ENCODE results near the gene COL3A1. TPM values are rescaled to one million over a fixed set of nuclear protein-coding genes. Genes with fewer than 3 reads are reported as not detected.

COL3A1 gene
- total and polyA plus RNA-seq, 4 experiments from 2014 or later: not detected

GRCh38 chr2:188976545-188977268 lies 2.5 kb downstream of the COL3A1 start:
- CTCF ChIA-PET (ENCODE audit: partially characterized antibody): no interaction called here
- no peak overlapping the region for H3K4me3 Mint-ChIP-seq

GRCh38 chr2:188977317-188977716 lies 3.1 kb downstream of the COL3A1 start:
- POLR2A ChIA-PET (ENCODE audit: partially characterized antibody): no interaction called here
- DNase-seq: no peak
- intact Hi-C loops (cut with micrococcal nuclease): no loop called here
- Mint-ChIP-seq H3K4me3 (no peak overlapping the region), H3K27me3 (peaks cover 0 to 2% of the 10 kb centered on the region in 2 donors), H3K4me1 (peaks cover 0 to 7% (median 4%) of the 10 kb centered on the region in 4 donors), H3K36me3 (no peaks in the 10 kb centered on the region), H3K9me3 (no peaks in the 10 kb centered on the region), H3K27ac (no peak overlapping the region)
- H3K27me3 ChIP-seq (ENCODE audit: insufficient read depth, low read length): no peaks in the 10 kb centered on the region
- H3K36me3 ChIP-seq (ENCODE audit: insufficient read depth, low read length): no peaks in the 10 kb centered on the region
- no peak overlapping the region for H3K27ac ChIP-seq (ENCODE audit: low read depth, low read length)
- CTCF ChIA-PET (ENCODE audit: partially characterized antibody): no interaction called here
- no peaks in the 10 kb centered on the region for H3K9me3 ChIP-seq (ENCODE audit: control insufficient read depth in 1 of 2, low read length in 2 of 2)
- H3K4me3 ChIP-seq (ENCODE audit: low read length in 2 of 2): no peak overlapping the region
- no peaks in the 10 kb centered on the region for H3K4me1 ChIP-seq (ENCODE audit: insufficient read depth, low read length)

More at GRCh38 chr2:188976545-188977268, 2.5 kb downstream of the COL3A1 start:
- DNase-seq: no peak
- Mint-ChIP-seq H3K27me3 (peaks cover 0 to 2% of the 10 kb centered on the region in 2 donors), H3K27ac (no peak overlapping the region), H3K9me3 (no peaks in the 10 kb centered on the region), H3K36me3 (no peaks in the 10 kb centered on the region), H3K4me1 (peaks cover 0 to 7% (median 4%) of the 10 kb centered on the region in 4 donors)
- Histone ChIP-seq H3K9me3 (ENCODE audit: control insufficient read depth in 1 of 2, low read length in 2 of 2) (no peaks in the 10 kb centered on the region), H3K27me3 (ENCODE audit: insufficient read depth, low read length) (no peaks in the 10 kb centered on the region), H3K4me3 (ENCODE audit: low read length in 2 of 2) (no peak overlapping the region), H3K4me1 (ENCODE audit: insufficient read depth, low read length) (no peaks in the 10 kb centered on the region), H3K36me3 (ENCODE audit: insufficient read depth, low read length) (no peaks in the 10 kb centered on the region), H3K27ac (ENCODE audit: low read depth, low read length) (no peak overlapping the region)
- POLR2A ChIA-PET (ENCODE audit: partially characterized antibody): no interaction called here
- intact Hi-C loops (cut with micrococcal nuclease): no loop called here

- no peaks in the 10 kb centered on the region for H3K9me3 Mint-ChIP-seq
Observed at GRCh38 chr2:188978291-188979081, 4.3 kb downstream of the COL3A1 start.

GRCh38 chr2:188979187-188980114 lies 5.3 kb downstream of the COL3A1 start:
- H3K9me3 Mint-ChIP-seq: no peaks in the 10 kb centered on the region
- POLR2A ChIA-PET (ENCODE audit: partially characterized antibody): no interaction called here

More at GRCh38 chr2:188978291-188979081, 4.3 kb downstream of the COL3A1 start:
- Mint-ChIP-seq H3K27me3 (no peaks in the 10 kb centered on the region), H3K4me3 (peak overlapping the region in 2 of 8 donors; percentile 10 to 31), H3K4me1 (peaks cover 0 to 7% (median 4%) of the 10 kb centered on the region in 4 donors), H3K36me3 (no peaks in the 10 kb centered on the region), H3K27ac (no peak overlapping the region)
- Histone ChIP-seq H3K36me3 (ENCODE audit: insufficient read depth, low read length) (no peaks in the 10 kb centered on the region), H3K27ac (ENCODE audit: low read depth, low read length) (no peak overlapping the region), H3K4me1 (ENCODE audit: insufficient read depth, low read length) (no peaks in the 10 kb centered on the region), H3K27me3 (ENCODE audit: insufficient read depth, low read length) (no peaks in the 10 kb centered on the region), H3K4me3 (ENCODE audit: low read length in 2 of 2) (no peak overlapping the region), H3K9me3 (ENCODE audit: control insufficient read depth in 1 of 2, low read length in 2 of 2) (no peaks in the 10 kb centered on the region)
- DNase-seq: no peak
- intact Hi-C loops (cut with micrococcal nuclease): no loop called here
- CTCF ChIA-PET (ENCODE audit: partially characterized antibody): no interaction called here
- POLR2A ChIA-PET (ENCODE audit: partially characterized antibody): no interaction called here

GRCh38 chr2:188983427-188984064 lies 9.4 kb downstream of the COL3A1 start:
- H3K4me1 Mint-ChIP-seq: peaks cover 0 to 5% (median 3%) of the 10 kb centered on the region in 4 donors
- H3K9me3 Mint-ChIP-seq: no peaks in the 10 kb centered on the region
- H3K27me3 Mint-ChIP-seq: no peaks in the 10 kb centered on the region
- H3K36me3 Mint-ChIP-seq: no peaks in the 10 kb centered on the region
- Histone ChIP-seq H3K27me3 (ENCODE audit: insufficient read depth, low read length) (no peaks in the 10 kb centered on the region), H3K4me3 (ENCODE audit: low read length in 2 of 2) (no peak overlapping the region), H3K36me3 (ENCODE audit: insufficient read depth, low read length) (no peaks in the 10 kb centered on the region), H3K4me1 (ENCODE audit: insufficient read depth, low read length) (no peaks in the 10 kb centered on the region), H3K9me3 (ENCODE audit: control insufficient read depth in 1 of 2, low read length in 2 of 2) (no peaks in the 10 kb centered on the region), H3K27ac (ENCODE audit: low read depth, low read length) (no peak overlapping the region)
- intact Hi-C loops (cut with micrococcal nuclease): no loop called here
- H3K27ac Mint-ChIP-seq: no peak overlapping the region
- no peak for DNase-seq
- H3K4me3 Mint-ChIP-seq: no peak overlapping the region
- CTCF ChIA-PET (ENCODE audit: partially characterized antibody): no interaction called here
- POLR2A ChIA-PET (ENCODE audit: partially characterized antibody): no interaction called here

More at GRCh38 chr2:188979187-188980114, 5.3 kb downstream of the COL3A1 start:
- CTCF ChIA-PET (ENCODE audit: partially characterized antibody): no interaction called here
- no peaks in the 10 kb centered on the region for H3K4me1 ChIP-seq (ENCODE audit: insufficient read depth, low read length)
- no peaks in the 10 kb centered on the region for H3K36me3 ChIP-seq (ENCODE audit: insufficient read depth, low read length)
- no peak overlapping the region for H3K4me3 ChIP-seq (ENCODE audit: low read length in 2 of 2)
- no peak overlapping the region for H3K4me3 Mint-ChIP-seq
- H3K27me3 ChIP-seq (ENCODE audit: insufficient read depth, low read length): no peaks in the 10 kb centered on the region
- no peak for DNase-seq
- no peaks in the 10 kb centered on the region for H3K27me3 Mint-ChIP-seq
- no peak overlapping the region for H3K27ac Mint-ChIP-seq
- no peaks in the 10 kb centered on the region for H3K9me3 ChIP-seq (ENCODE audit: control insufficient read depth in 1 of 2, low read length in 2 of 2)
- peaks cover 0 to 7% (median 4%) of the 10 kb centered on the region in 4 donors for H3K4me1 Mint-ChIP-seq
- intact Hi-C loops (cut with micrococcal nuclease): no loop called here
- H3K27ac ChIP-seq (ENCODE audit: low read depth, low read length): no peak overlapping the region
- no peaks in the 10 kb centered on the region for H3K36me3 Mint-ChIP-seq

- no peak for DNase-seq
- no peak overlapping the region for H3K27ac Mint-ChIP-seq
- no peak overlapping the region for H3K27ac ChIP-seq (ENCODE audit: low read depth, low read length)
- H3K36me3 Mint-ChIP-seq: no peaks in the 10 kb centered on the region
- ChIA-PET CTCF (ENCODE audit: partially characterized antibody) (no interaction called here), POLR2A (ENCODE audit: partially characterized antibody) (no interaction called here)
- H3K9me3 ChIP-seq (ENCODE audit: control insufficient read depth in 1 of 2, low read length in 2 of 2): no peaks in the 10 kb centered on the region
- no peaks in the 10 kb centered on the region for H3K9me3 Mint-ChIP-seq
- no peak overlapping the region for H3K4me3 Mint-ChIP-seq
- H3K4me1 ChIP-seq (ENCODE audit: insufficient read depth, low read length): no peaks in the 10 kb centered on the region
- H3K27me3 Mint-ChIP-seq: no peaks in the 10 kb centered on the region
- no peaks in the 10 kb centered on the region for H3K27me3 ChIP-seq (ENCODE audit: insufficient read depth, low read length)
- peaks cover 0 to 2% (median 0%) of the 10 kb centered on the region in 4 donors for H3K4me1 Mint-ChIP-seq
- intact Hi-C loops (cut with micrococcal nuclease): no loop called here
- H3K4me3 ChIP-seq (ENCODE audit: low read length in 2 of 2): no peak overlapping the region
- no peaks in the 10 kb centered on the region for H3K36me3 ChIP-seq (ENCODE audit: insufficient read depth, low read length)
Observed at GRCh38 chr2:188984065-188984491, 9.9 kb downstream of the COL3A1 start.
